Ramos (cell line): ENCODE measurements around the gene TSPAN15.

Source experiments
- in situ Hi-C: fragments of 300-500 bp; cut with MboI; formaldehyde crosslinking; loops from one replicate; pipeline ENCODE4 v1.14.3; 2022; ENCODE audit warnings: low sequenced_read_pairs; ENCODE audit not compliant: unreplicated experiment

The TSPAN15 gene

DNA sequence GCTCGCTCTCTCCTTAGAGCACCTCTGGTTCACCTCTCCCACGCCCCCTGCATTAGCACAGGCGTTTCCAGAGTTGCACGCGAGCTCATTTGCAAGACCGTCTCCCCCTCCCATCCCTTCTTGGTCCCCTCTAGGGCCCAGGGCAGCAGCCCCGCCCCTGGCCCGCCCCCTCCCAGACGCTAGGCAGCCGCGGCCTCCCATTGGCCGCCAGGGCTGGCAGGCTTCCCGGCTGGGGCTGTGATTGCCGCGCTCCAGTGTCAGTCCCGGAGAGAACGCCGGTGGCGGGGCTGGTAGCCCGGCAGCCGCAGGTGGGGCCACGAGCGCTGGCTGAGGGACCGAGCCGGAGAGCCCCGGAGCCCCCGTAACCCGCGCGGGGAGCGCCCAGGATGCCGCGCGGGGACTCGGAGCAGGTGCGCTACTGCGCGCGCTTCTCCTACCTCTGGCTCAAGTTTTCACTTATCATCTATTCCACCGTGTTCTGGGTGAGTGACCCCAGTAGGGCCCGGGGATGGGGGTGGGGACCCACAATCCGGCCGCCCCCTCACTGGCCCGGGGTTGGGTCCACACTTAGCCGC lies at the start of gene TSPAN15:
TSPAN15 (plus strand) TSS at position 257 of the 575 bp plus-strand sequence; CDS start at position 387, 130 bp downstream.
- in situ Hi-C loops, result no loop called here

DNA sequence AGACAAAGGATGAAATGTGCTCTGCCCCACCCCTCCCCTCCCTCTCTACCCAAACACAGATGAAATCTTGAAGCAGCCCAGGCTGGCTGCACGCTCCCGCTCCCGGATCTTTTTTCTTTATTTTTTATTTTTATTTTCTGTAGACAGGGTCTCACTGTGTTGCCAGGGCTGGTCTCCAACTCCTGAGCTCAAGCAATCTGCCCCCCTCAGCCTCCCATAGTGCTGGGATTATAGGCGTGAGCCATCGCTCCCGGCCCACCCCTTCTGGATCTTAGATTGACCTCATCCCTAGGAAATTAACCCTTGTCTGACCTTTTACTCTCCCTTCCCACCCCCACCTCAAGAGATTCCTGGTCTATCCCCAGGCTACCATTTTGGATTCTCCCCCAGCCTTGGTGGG lies 48.9 kb upstream of the TSPAN15 start:
- in situ Hi-C loops, result loop anchor here (5.0 kb wide), 1 partner anchor 170 kb away; no protein-coding TSS in a partner anchor

DNA sequence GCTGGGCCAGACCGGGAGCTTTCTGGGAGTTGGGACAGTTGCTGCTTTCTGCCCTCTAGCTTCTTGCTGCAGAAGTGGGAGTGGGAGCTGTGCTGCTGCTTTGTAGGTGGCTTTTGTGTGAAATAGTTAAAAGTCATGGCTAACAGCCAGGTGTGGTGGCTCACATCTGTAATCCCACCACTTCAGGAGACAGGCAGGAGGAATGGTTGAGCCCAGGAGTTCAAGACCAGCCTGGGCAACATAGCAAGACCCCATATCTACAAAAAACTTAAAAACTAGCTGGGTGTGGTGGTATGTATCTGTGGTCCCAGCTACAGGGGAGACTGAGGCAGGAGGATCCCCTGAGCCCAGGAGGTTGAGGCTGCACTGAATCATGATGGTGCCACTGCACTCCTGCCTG lies 48.2 kb upstream of the TSPAN15 start:
- in situ Hi-C loops, result loop anchor here (5.0 kb wide), 1 partner anchor 171 kb away; no protein-coding TSS in a partner anchor

DNA sequence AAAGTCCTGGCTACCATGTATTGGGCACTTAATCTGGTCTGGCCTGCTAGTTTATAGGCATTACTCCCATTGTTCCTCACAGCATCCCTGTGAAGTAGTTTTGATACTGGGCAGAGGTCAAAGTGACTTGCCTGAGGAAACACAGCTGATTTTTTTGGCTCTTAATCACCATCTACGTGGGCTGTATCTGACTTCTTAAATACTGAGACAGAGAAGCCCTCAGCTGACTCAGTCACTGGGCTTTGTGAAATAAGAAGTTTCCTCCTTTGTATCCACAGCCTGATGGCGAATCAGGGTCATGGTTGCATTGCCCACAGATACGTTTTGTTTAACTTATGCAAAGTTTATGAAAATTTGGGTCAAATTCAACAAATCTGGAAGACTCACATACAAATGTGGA lies 47.7 kb upstream of the TSPAN15 start:
- in situ Hi-C loops, result loop anchor here (5.0 kb wide), 1 partner anchor 171 kb away; no protein-coding TSS in a partner anchor

DNA sequence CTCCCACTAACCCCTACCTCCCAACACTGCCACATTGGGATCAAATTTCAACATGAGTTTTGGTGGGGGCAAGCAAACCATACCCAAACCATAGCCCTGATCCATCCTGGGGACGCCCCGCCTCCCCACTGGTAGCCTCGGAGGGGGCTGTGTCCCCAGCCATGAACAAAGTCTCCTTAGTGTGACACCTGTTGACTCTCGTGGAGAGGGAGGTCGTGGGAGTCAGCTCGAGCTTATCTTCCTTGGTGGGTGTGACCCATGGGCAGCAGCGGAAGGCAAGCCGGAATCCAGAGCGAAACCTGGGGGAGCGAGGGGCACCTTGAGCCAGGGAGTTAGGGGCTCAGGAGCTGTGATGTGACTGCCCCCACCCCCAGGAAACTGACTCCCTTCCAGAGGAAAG lies 46.5 kb upstream of the TSPAN15 start:
- in situ Hi-C loops, result loop anchor here (5.0 kb wide), 1 partner anchor 172 kb away; no protein-coding TSS in a partner anchor

DNA sequence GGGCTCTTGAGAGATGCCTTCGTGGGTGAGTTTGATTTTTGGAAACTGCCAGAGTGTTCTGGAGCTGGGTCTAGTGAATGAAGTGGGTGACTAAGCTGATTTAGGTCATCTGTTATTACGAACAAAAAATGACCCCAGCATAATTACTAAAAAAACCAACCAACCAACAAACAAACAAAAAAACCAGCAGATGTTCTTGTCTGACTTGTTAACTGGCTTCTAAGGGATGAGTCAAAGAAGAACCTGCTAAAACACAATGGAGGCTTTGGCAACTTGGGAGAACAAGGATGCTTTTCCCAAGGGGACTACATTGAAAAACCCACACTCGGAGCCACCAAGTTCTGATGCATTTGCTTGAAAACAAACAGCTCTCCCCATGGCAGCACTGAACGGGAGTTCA lies 46.0 kb upstream of the TSPAN15 start:
- in situ Hi-C loops, result no loop called here

DNA sequence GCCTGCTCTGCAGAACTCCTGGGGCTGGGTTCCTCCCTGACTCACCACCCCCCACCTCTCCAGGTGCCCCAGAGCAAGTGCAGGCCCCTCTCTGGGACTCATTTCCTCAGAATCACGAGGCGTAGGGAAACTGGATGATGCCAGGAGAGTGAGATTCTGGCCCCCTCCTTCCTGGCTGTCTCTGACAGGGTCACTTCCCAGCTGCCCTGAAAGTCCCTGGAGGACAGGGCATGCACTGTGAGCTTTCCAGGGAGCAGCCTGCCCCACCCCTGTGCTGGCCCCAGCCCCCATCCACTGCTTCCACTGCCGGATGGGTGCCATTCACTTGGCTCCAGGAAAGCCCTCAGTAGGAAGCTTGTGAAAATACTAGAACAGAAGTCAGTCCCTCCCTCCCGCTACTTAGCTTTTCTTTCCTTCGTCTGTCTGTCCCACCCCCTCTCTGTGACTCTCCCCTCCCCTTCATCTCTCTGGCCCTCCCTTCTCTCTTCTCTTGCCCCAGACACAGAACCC lies 44.9 kb upstream of the TSPAN15 start:
- in situ Hi-C loops, result no loop called here

DNA sequence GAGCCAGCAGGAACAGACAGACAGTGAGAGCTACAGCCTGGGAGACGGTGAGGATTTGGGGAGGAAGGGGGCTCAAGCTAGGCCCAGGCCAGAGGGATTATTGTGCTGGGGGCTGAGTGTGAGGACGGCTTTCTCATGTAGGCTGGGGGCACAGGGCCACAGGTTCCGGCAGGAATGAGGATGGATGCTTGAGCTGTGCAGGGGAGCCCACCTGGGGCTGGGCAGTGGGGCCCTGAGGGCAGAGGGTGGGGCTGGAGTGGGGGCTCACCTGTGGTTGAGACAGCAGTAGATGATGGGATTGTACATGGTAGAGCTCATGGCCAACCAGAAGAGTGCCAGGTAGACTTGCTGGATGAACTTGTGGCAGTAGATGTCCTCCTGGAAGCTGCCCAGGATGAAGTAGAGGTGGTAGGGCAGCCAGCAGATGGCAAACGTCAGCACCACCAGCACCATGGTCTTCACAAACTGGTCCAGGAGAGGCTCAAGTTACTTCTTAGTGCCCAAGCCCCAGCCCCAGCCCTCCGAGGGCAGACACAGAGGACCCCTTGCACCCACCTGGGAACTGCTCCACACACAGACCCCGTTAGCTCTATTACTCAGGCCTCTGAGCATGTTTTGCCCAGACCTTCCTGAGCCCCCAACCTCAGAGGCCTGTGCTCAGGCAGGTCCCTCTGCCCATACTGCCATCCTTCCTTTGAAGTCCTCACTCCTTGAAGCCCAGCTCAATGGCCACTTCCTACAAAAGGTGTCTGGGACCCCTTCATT lies 44.3 kb upstream of the TSPAN15 start:
- in situ Hi-C loops, result no loop called here

DNA sequence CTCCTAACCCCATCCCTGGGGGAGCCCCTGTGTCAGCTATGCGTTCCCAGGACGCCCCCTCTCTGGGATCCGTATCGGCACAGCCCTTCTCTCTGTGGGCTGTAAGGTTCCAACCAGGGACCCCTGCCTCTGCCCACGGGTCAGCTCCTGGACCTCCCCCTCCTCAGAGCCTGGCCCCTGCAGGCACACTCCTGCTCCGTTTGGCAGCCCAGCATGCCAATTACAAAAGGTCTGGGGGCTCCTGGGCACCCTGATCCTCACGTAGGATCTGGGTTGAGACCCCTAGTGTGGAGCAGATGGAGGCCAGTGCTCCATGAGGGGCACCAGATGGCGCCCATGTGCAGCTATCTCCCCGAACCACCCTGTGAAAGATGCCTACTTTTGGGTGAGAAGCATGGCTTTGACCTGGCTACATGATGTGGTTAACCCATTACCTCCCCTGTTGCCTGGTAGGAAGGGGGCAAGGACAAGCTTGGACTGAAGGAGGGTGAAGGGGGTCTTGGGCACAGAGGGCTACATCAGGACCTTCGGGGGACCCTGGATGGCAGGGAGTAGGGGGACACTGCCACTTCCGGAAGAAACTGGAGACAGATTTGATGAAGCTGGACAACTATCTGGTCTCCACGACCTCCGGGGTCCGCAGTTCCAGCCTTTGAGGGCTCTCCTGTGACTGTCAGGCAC lies 43.5 kb upstream of the TSPAN15 start:
- in situ Hi-C loops, result no loop called here

DNA sequence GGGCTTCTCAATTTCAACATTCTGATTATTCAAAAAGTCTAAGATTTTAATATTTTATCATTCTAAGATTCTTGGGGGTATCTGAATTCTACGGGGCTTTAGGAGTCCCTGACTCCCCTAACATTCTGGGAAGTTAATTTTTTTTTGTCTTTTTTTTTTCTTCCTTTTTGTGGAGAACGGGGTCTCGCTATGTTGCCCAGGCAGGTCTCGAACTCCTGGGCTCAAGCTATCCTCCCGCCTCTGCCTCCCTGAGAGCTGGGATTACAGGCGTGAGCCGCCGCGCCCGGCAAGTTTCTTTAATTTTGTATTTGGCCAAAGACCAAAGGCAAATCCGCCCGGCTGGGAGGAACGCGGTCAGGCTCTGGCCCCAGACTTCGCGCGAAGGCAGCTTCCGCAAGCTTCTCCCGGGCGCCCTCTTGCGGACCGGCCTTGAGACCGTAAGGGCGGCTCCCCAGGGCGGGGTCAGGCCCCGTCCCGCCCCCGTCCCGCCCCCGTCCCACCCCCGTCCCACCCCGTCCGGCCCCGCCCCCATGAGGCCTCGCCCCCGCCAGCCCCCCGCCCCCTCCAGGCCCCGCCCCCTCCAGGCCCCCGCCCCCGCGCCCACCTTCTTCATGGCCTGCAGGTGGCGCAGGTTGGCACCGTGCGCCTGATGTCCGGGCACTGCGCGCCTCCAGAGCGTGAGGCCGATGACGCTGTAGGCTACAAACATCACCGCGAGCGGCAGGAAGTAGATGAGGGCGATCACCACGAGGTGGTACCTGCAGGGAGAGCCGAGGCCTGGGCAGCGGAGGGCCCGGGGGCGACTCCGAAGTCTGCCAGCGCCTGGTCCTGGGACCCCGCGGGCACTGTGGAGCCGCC lies 42.7 kb upstream of the TSPAN15 start:
- in situ Hi-C loops, result no loop called here

DNA sequence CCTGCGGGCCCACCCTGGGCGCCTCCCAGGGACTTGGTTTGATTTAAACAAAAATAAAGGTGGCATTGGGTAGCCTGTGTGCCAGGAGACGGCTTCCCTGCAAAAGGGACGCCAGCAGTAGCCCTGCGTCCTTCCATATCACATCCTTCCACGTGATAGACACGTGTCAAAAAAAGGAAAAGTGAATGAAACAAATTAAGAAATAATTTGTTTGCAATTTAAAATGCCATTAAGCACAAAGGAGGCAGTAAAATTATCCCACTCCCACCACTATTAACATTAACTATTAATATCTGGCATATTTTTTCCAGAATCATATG lies 42.1 kb upstream of the TSPAN15 start:
- in situ Hi-C loops, result no loop called here

DNA sequence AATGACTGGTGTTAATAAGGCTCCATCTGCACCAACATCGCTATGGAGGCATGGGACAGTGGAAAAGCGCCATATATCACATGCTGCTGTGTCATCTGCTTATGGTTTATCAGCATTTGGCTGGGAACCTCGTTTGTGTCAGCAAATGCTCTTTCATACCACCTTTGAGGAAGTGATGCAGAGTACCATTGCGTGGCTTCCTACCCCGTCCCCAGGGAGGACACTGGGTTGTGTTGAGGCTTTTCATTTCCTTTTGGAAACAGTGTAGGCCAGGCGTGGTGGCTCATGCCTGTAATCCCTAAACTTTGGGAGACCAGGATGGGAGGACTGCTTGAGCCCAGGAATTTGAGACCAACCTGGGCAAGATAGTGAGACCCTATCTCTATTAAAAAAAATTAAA lies 41.3 kb upstream of the TSPAN15 start:
- in situ Hi-C loops, result loop anchor here (5.0 kb wide), 1 partner anchor 97 kb away; no protein-coding TSS in a partner anchor

DNA sequence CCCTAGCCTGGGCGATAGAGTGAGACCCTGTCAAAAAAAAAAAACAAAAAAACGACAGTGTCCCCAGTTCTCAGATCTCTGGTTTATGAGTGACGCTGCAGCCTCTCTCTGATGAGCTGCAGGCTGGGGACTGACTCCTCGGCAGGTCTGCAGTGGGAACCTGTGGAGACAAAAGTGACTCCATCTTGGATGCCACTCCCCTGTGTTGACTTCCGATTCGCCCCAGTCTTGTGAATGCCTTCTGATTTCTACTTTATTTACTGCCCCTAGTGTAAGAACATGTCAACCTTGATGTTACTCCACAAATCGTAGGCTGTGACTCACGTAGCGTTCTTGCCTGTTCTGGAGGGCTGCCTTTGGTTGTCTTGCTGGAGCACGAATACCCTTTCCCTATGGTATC lies 40.8 kb upstream of the TSPAN15 start:
- in situ Hi-C loops, result loop anchor here (5.0 kb wide), 1 partner anchor 97 kb away; no protein-coding TSS in a partner anchor

DNA sequence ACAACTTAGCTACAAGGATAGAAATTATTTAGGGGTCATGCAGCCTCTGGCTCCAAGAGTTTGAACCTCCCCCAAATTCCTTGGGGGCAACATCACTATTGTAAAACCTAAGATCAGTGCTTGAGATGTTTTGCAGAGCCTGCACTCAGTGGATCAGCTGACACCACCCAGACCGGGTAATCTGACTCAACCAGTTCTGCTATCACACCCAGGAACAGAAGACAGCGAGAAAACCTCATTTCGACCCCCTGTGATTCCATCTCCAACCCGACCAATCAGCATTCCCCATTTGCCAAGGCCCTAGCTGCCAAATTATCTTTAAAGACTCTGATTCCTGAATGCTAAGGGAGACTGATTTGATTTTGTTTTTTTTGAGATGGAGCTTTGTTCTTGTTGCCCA lies 39.8 kb upstream of the TSPAN15 start:
- in situ Hi-C loops, result loop anchor here (5.0 kb wide), 1 partner anchor 96 kb away; no protein-coding TSS in a partner anchor

DNA sequence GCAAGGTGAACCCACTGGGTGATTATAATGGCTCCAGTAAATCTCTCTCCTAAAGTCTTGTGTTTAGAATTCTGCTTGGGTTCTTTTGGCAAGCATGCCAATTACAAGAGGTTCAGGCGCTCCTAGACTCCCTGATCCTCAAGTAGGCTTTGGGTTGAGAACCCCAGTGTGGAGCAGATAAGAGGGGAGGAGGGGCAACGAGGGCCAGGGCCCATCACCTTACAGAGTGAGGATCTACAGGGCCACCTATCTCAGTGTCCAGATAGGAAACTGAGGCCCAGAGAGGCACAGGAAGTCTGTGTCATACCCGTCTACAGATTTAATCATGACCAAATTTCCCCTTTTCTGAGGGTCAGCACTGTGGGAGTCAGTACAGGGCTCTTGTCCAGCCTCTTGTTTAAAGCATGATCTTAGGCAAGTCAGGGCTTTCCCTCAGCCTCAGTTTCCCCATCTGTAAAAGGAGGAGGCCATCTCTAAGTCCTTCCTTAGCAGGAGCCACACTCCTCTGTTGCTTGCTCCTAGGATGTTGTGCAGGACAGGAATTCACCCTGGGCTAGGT lies 39.0 kb upstream of the TSPAN15 start:
- in situ Hi-C loops, result loop anchor here (5.0 kb wide), 1 partner anchor 95 kb away; no protein-coding TSS in a partner anchor

DNA sequence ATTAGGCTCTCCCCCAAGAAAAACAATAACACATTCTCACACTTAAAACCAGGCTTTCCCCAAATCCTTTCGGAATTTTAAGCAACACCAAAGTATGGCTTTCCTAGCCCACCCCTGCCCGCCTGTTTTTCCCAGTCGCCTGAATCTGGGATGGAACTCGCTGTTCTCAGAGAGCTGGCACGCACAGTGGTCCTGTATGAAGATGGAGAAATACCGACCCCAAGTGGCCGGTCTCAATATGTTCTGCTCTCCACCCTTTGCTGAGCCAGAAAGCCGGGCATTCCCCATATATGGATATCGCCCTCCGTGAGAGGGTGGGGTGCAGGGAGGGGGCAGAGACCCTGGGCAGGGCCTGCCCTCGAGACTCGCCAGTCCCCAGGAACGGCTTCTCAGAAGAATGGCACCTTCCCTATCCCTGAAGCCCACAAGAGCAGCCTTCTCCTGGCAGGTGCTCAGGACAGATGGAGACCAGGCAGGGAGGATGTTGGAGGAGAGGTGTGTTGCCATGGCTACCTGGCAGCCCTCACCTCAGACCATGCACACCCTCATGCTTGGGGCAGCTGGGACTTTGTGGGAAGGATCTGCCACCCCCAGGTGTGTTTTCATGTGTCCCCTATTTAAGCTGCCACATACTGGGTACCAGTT lies 37.9 kb upstream of the TSPAN15 start:
- in situ Hi-C loops, result loop anchor here (5.0 kb wide), 1 partner anchor 94 kb away; no protein-coding TSS in a partner anchor

DNA sequence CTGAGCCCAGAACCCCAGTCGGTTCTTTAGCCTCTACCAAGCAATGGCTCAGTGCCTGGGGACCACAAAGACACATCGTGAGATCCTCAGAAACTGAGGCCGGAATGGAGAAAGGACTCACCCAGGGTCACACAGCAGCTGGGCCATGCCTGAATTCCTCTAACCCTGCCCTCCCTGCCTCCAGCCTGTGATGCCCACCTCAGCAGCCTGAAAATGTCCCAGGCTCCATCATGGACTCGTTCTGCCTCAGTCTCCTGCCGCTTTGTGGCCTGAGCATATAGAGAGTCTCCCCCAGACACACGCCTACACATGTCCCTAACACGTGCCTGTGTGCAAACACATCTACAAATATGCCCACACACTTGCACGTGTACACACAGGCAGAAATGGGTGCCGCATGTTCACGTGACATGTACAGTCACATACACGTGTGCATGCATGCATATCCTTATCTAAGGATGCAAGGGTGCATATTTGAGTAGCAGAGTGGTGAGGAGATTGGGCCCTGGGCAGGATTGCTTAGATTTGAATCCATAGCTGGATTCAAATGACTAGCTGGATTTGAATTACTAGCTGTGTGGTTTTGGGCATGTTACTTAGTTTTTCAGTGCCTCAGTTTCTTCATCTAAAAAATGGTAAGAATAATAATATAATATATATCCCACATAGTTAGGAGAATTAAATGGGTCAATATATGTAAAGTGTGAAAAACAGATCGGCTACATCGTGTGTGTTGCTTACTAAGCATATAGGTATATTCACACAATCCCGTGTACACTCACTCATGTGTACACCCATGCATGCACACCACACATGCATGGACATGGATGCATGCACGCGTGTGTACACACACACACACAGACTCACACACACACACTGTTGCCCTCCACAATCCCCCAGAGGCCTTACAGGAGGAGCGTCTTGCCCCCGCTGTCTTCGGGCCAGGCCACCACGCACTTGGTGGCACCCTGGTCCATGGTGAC lies 36.9 kb upstream of the TSPAN15 start:
- in situ Hi-C loops, result loop anchor here (5.0 kb wide), 1 partner anchor 93 kb away; no protein-coding TSS in a partner anchor

DNA sequence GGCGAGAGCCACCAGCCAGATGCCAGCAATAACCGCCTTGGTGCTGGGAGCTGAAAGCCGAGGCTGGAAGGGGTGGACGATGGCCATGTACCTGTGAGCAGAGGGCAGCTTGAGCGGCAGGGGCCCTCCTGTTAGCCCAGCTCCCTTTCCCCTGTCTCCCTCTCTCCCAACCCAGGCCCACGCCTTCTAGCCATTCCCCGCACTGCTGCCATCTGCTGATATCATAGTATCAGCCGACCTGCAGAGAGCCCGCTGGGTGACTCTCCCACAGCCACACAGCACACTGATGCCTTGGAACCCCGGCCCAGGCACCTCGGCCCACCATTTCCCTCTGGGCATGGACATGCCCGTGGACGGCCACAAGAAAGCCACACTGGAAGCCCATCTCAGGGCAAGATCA lies 36.2 kb upstream of the TSPAN15 start:
- in situ Hi-C loops, result no loop called here
